ENCODE data around the gene NCF4. TPM values are rescaled to one million over a fixed set of nuclear protein-coding genes. Genes with fewer than 3 reads are reported as not detected.

Gene NCF4
- total RNA-seq (1 to 10 TPM; 2.8 to 3.1 TPM), polyA plus RNA-seq (under 1 TPM in 2 of 3 donors, not detected in 1; 0.39 to 0.64 TPM), total RNA-seq (0 to 0.15 (median 0.04) reads per million in 6 experiments)

DNA sequence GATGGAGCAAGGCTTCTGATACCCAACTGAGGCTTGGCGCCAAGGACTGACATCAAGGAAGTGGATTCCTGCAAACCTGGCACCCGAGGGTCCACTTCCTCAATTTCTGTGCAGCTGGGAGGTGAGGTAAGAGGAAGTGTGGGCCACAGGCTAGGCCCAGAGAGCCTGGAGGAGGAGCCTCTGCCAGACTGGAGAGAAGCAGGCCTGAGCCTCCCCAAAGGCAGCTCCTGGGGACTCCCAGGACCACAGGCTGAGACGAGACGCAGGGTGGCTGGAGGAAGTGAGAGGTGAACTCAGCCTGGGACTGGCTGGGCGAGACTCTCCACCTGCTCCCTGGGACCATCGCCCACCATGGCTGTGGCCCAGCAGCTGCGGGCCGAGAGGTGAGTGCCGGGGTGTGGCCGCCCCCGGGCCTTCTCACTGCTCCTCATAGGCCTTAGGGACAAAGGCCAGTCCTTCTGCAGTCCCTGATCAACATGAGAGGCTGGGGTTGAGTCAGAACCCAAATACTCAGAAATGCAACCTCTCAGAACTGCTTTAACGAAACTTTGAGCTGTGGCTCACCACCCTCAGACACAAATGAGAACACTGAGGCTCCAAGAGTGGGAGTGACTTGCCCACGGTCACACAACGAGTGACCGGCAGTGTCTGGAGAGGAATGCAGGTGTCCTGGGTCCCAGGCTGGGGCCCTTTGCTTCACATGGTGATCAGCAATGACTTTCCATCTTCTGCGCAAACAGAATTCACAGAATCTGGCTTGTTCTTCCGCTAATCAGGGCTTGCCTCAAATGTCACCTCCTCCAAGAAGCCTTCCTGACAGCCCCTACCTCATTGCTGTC, at the start of gene NCF4:
Gene NCF4, plus strand, starts transcription at position 186 of the 839 bp plus-strand sequence. Its CDS starts 166 bp downstream, at position 352.
- Mint-ChIP-seq H3K4me3 (peak within 1 kb of the TSS in 1 of 10 donors; percentile 74), H3K4me1 (peaks cover 4 to 35% (median 11%) of the 10 kb centered on the region in 4 donors), H3K27ac (peak within 1 kb of the TSS in 7 of 10 donors; percentile 46 to 85 (median 70)), H3K27me3 (peaks cover 2 to 12% (median 4%) of the 10 kb centered on the region in 5 donors), H3K36me3 (no peaks in the 10 kb centered on the region), H3K9me3 (peaks cover 0 to 2% (median 0%) of the 10 kb centered on the region in 9 donors)
- peak in 1 of 2 donors; percentile 53 for ATAC-seq
- DNase-seq = peak in 1 of 10 donors; percentile 27
- POLR2A ChIA-PET = no interaction called here

DNA sequence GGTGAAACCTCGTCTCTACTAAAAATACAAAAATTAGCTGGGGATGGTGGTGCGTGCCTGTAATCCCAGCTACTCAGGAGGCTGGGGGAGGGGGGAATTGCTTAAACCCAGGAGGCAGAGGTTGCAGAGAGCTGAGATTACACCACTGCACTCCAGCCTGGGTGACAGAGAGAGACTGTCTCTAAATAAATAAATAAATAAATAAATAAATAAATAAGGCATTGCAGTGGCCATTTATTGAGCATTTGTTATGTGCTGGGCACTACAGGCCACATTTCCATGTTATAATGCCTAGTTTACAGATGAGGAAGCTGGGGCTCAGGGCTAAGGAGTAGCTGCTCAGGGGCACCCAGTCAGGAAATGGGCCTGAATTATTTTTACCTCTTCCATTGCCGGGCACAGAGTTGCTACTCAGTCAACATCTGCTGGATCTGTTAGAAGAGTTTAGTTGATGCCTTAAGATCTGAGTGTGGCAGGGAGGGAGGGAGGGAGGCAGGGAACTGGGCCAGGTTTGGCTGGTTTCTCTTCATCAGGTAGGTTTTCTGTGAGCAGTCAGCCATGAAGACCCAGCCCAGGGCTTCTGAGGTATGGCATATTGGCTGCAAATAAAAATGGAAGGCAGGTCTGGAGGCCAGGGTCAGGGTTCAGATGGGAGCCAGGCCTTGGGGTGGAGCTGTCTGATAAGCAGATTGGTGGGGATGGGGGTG, 49.6 kb upstream of the NCF4 start:
- no peaks in the 10 kb centered on the region for H3K36me3 Mint-ChIP-seq
- H3K27me3 Mint-ChIP-seq = peaks cover 5 to 36% (median 29%) of the 10 kb centered on the region in 5 donors
- H3K27ac Mint-ChIP-seq = no peak overlapping the region
- ATAC-seq (no peak), DNase-seq (no peak)
- H3K4me3 Mint-ChIP-seq = no peak overlapping the region
- H3K4me1 Mint-ChIP-seq = peaks cover 16 to 30% (median 26%) of the 10 kb centered on the region in 4 donors
- POLR2A ChIA-PET = no interaction called here
- no peaks in the 10 kb centered on the region for H3K9me3 Mint-ChIP-seq

DNA sequence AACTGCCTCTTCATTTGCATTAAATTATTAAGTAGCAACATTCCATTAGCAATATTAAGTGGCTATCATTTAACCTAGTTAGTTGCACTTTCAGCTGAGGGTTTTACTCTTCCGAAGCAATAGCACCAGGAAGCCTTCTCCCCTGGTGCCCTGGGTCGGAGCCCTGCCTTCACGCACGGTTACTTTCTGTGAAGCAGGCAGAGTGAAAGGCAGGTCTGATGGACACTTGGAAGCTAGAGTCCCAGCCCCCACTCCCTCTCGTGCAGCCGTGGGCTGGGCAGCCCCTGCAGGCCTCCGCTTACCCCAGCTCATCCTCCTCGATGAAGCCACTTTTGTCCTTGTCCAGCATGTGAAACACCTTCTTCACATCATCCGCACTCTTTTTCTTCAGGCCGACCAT, 46.0 kb upstream of the NCF4 start:
- H3K4me3 Mint-ChIP-seq = peak overlapping the region in 1 of 10 donors; percentile 56

DNA sequence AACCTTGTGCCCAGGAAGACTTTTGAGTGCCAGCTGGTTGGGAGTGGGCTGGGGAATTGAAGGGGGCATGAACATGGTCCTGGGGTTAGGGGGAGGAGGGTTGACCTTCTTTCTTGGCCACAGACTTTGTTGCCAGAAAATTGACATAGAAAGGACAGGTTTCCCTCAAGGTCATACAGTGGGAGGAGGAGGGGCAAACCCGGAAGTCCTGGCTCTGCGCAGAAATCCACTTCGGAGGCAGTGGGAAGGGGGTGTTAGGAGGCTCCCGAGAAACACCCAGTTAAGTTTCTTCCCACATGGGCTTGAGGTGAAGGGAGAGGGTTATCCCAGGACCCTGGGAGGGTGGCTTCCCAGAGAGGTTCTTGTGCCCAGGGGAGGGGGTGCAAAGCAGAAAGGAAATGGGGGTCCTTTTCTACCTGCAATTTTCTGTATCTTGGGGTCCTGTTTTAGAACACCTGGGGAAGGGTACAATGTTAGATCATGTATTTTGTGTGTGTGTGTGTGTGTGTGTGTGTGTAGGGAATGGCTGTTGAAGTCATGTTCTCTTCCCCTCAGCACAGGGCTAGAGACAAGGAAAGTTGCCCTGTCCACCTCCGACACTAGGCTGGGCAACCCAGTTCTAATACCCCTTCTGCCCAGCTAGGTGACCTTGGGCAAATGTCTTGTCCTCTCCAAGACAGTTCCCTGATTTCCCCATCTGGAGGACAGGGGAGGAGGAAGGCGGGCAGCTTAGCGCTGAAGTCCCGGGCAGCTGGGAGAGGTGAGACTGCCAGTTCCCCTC, 45.1 kb upstream of the NCF4 start:
- POLR2A ChIA-PET = interaction anchor here (0.6 kb wide), 1 partner anchor 415 kb away, joined by 4 read pairs; no protein-coding TSS in a partner anchor
- Mint-ChIP-seq H3K4me3 (peak overlapping the region in 5 of 10 donors; percentile 18 to 59 (median 52)), H3K27me3 (peaks cover 25 to 76% (median 59%) of the 10 kb centered on the region in 5 donors), H3K4me1 (peaks cover 2 to 17% (median 12%) of the 10 kb centered on the region in 4 donors), H3K36me3 (no peaks in the 10 kb centered on the region), H3K9me3 (no peaks in the 10 kb centered on the region), H3K27ac (peak overlapping the region in 1 of 10 donors; percentile 67)
- no peak for ATAC-seq
- DNase-seq = no peak

More for the DNA sequence above, 46.0 kb upstream of the NCF4 start:
- peaks cover 2 to 17% (median 14%) of the 10 kb centered on the region in 4 donors for H3K4me1 Mint-ChIP-seq
- no peak overlapping the region for H3K27ac Mint-ChIP-seq
- no peak for DNase-seq
- H3K36me3 Mint-ChIP-seq = no peaks in the 10 kb centered on the region
- no peaks in the 10 kb centered on the region for H3K9me3 Mint-ChIP-seq
- H3K27me3 Mint-ChIP-seq = peaks cover 22 to 66% (median 53%) of the 10 kb centered on the region in 5 donors
- no peak for ATAC-seq
- POLR2A ChIA-PET = no interaction called here

DNA sequence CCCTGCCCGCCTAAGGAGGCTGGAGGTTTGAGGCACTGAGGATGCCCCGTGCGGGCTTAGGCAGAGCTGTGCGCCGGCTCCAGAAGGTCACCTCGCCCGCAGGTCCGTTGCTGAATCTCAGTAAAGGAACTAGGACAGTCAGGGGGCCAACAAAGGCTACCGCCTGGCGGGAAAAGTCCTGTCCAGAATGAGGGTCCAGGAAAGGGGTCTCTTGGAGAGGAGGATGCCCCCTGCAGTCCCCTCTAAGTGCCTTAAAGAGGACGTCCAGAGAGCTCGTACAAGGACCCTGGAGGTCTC, 44.5 kb upstream of the NCF4 start:
- Mint-ChIP-seq H3K27ac (no peak overlapping the region), H3K36me3 (no peaks in the 10 kb centered on the region), H3K4me1 (peaks cover 2 to 17% (median 12%) of the 10 kb centered on the region in 4 donors), H3K4me3 (peak overlapping the region in 6 of 10 donors; percentile 22 to 56 (median 41)), H3K9me3 (no peaks in the 10 kb centered on the region), H3K27me3 (peaks cover 28 to 80% (median 59%) of the 10 kb centered on the region in 5 donors)
- ATAC-seq (peak in 1 of 2 donors; percentile 35), DNase-seq (no peak)
- POLR2A ChIA-PET = interaction anchor here (0.6 kb wide), 1 partner anchor 414 kb away, joined by 4 read pairs; no protein-coding TSS in a partner anchor

DNA sequence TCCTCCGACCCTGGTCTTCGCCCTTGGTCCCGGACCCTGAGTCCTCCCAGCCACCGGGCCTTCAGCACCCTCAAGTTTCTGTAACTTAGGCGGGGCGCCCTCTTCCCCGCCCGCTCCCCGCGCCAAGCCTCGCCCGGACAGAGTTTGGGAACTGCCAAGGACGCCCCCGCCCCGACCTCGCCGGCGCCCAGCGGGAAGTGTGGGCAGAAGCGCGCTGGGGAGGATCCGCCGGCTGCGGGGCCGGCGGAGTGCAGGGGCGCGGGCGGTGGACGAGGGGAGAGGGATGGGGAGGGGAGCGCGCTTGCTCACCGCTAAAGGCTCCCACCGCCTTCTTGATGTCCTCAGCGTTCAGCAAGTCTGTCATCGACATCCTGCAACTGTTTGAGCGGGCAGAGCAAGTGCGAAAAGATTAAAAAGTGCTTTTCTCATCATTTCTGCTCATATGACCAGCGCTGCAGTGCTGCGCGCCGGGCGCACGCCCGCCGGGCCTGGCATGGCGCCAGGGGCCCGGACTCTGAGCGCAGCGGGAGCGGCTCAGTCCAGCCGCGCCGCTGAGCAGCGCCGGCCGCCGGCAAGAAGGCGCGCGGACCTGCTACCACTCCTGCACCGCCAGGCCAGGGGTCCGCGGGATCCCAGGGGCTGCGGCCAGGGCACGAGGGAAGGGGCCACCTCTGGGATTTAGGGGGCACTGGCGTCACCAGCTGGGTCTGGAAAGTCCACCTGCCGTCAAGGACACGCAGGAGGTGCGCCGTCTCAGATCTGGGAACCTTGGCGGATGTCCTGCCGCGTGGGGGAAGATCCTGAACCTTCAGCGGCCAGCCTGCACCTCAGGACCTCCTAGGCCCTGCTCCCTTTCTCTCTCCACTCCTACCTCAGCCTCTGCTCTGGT, 43.9 kb upstream of the NCF4 start, which contains the start of gene PVALB:
Gene PVALB, minus strand, starts transcription at position 400 of the 889 bp plus-strand sequence. Its CDS starts 30 bp downstream, at position 370.
- peaks cover 2 to 17% (median 12%) of the 10 kb centered on the region in 4 donors for H3K4me1 Mint-ChIP-seq
- H3K27me3 Mint-ChIP-seq = peaks cover 28 to 80% (median 59%) of the 10 kb centered on the region in 5 donors
- H3K4me3 Mint-ChIP-seq = peak within 1 kb of the TSS in 8 of 10 donors; percentile 38 to 68 (median 57)
- DNase-seq (no peak), ATAC-seq (peak; percentile 39 to 54)
- no peaks in the 10 kb centered on the region for H3K9me3 Mint-ChIP-seq
- H3K36me3 Mint-ChIP-seq = no peaks in the 10 kb centered on the region
- POLR2A ChIA-PET = interaction anchor here (0.6 kb wide), 1 partner anchor 413 kb away, joined by 4 read pairs; no protein-coding TSS in a partner anchor
- peak within 1 kb of the TSS in 1 of 10 donors; percentile 67 for H3K27ac Mint-ChIP-seq

DNA sequence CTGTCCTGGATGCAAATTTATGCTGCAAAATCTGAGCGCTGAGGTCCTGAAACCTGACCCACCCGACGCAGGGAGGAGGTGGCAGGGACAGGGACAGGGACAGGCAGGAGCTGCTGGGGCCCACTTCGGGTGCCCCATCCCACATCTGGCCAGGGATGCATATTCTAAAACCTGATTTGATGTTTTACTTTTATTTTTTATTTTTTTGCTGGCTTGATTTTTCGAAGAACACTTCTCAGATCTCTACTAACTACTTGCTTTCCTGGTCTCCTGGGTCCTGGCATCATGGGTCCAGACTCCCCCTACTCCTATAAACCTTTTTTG, 43.3 kb upstream of the NCF4 start:
- peaks cover 2 to 17% (median 12%) of the 10 kb centered on the region in 4 donors for H3K4me1 Mint-ChIP-seq
- H3K9me3 Mint-ChIP-seq = no peaks in the 10 kb centered on the region
- H3K36me3 Mint-ChIP-seq = no peaks in the 10 kb centered on the region
- DNase-seq = no peak
- no peak for ATAC-seq
- POLR2A ChIA-PET = no interaction called here
- peak overlapping the region in 1 of 10 donors; percentile 30 for H3K27ac Mint-ChIP-seq
- peaks cover 28 to 80% (median 59%) of the 10 kb centered on the region in 5 donors for H3K27me3 Mint-ChIP-seq
- peak overlapping the region in 8 of 10 donors; percentile 38 to 68 (median 56) for H3K4me3 Mint-ChIP-seq

DNA sequence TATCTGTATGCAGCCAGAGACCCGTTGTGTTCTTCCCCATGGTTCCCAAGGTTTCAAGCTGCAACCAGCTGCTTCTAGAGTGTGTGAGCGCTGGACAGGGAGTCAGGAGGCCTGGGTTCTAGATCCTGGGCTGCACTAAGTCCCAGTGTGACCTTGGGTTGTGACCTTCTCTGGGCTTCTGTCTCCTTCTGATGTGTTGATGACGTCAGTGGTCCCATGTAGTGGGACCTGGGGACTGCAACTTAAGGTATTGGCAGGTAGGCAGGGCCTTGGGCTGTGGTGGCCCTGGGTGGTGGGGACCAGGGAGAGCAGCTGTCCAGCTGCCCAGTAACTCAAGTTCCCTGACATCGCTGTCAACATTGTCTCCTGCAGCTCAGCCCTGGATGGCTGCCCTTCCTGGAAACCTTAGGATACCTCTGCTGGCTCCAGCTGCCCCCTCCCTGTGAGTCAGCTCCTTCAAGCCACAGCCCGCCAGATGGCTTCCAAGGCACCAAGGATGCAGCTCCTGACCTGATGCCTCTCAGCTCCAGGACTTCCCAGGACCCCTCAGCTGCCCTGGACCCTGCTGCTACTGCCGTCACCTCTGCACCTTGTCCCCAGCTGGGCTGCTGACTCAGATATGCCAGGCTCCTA, 42.7 kb upstream of the NCF4 start:
- no peak overlapping the region for H3K27ac Mint-ChIP-seq
- peaks cover 2 to 17% (median 12%) of the 10 kb centered on the region in 4 donors for H3K4me1 Mint-ChIP-seq
- no peaks in the 10 kb centered on the region for H3K9me3 Mint-ChIP-seq
- POLR2A ChIA-PET = no interaction called here
- no peaks in the 10 kb centered on the region for H3K36me3 Mint-ChIP-seq
- no peak for ATAC-seq
- H3K27me3 Mint-ChIP-seq = peaks cover 28 to 76% (median 60%) of the 10 kb centered on the region in 5 donors
- peak overlapping the region in 5 of 10 donors; percentile 24 to 68 (median 53) for H3K4me3 Mint-ChIP-seq
- DNase-seq = no peak

DNA sequence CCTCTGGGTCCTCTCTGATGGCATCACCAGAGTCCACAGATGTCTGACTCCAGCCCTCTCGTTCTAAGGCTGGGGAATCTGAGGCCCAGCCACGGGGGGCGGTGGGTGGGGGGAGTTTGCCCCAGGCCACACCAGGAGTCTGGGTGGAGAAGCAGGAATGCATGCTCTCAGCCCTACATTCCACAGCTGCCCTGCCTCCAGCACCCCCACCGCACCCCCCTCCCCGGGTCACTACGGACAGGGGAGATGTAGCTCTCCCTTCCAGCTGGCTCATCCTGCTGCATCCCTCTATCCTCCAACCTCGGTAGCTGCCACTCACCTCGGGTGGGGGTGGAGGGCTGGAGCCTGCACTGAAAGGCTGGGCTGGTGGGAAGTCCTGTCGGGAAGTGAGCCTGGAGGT, 41.7 kb upstream of the NCF4 start:
- Mint-ChIP-seq H3K36me3 (no peaks in the 10 kb centered on the region), H3K4me3 (no peak overlapping the region), H3K27ac (no peak overlapping the region), H3K9me3 (no peaks in the 10 kb centered on the region), H3K27me3 (peaks cover 28 to 76% (median 56%) of the 10 kb centered on the region in 5 donors), H3K4me1 (peaks cover 4 to 17% (median 11%) of the 10 kb centered on the region in 4 donors)
- no peak for DNase-seq
- POLR2A ChIA-PET = no interaction called here
- ATAC-seq = no peak

DNA sequence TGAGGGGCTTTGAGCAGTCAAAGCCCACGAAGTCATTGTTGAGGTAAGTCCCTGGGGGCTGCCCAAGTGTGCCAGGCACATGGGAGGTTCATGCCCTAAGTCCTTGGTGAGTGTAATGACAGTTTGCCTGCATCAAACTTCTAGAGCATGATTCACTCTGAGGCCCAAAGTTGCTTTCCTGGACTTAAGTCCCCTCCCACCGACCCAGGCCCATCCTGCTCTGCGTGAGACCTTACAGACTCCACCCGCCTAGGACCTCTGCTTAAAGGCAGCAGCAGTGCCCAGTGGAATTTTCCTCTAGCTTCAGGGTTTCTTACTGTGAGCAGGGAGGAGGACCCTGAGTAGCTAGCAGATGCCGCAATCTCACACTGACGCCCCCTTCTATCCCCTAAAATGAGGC, 38.2 kb upstream of the NCF4 start:
- DNase-seq = no peak
- no peaks in the 10 kb centered on the region for H3K9me3 Mint-ChIP-seq
- H3K27me3 Mint-ChIP-seq = peaks cover 29 to 72% (median 52%) of the 10 kb centered on the region in 5 donors
- no peaks in the 10 kb centered on the region for H3K36me3 Mint-ChIP-seq
- H3K27ac Mint-ChIP-seq = no peak overlapping the region
- H3K4me3 Mint-ChIP-seq = no peak overlapping the region
- ATAC-seq = no peak
- POLR2A ChIA-PET = no interaction called here
- peaks cover 2 to 8% (median 3%) of the 10 kb centered on the region in 4 donors for H3K4me1 Mint-ChIP-seq

Measured in naive thymus-derived CD8-positive, alpha-beta T cell (primary cell).